Natural killer cell treated with Interleukin-12 subunit alpha and Interleukin-12 subunit beta and Interleukin-15 and Interleukin-18, amount 100 ng/mL, for 72 hours (primary cell): ENCODE measurements around the gene TMEM184C. TPM values are rescaled to one million over a fixed set of nuclear protein-coding genes. Genes with fewer than 3 reads are reported as not detected.
A peak's percentile ranks its signal among the peaks of the same experiment; 100 is the strongest.

ENCODE experiments used
- ATAC-seq, 2 donors: fragments of 150-1000 bp; cut with Tn5 transposase in 1 of 2; sonication (Bioruptor Pico), chemical (Tn5 transposase) in 1 of 2; 2 replicates each; pipeline ENCODE4 v1.10.0; 2021
- DNase-seq: peaks from one replicate; pipeline ENCODE4 v3.0.0; 2022; ENCODE audit warnings: low spot score
- H3K27ac Mint-ChIP-seq, 2 donors: 1 replicate in 1 of 2; 2 replicates in 1 of 2; pipeline ENCODE4 v1.8.0; 2022; ENCODE audit warnings: mixed read lengths in 2 of 2, mild to moderate bottlenecking in 1 of 2, moderate library complexity in 1 of 2
- H3K27me3 Mint-ChIP-seq, 2 donors: 1 replicate in 1 of 2; 2 replicates in 1 of 2; pipeline ENCODE4 v1.8.0; 2022; ENCODE audit warnings: mixed read lengths in 2 of 2
- H3K36me3 Mint-ChIP-seq: one replicate; pipeline ENCODE4 v1.8.0; 2022; ENCODE audit warnings: mixed read lengths
- H3K4me1 Mint-ChIP-seq, 2 donors: 1 replicate in 1 of 2; 2 replicates in 1 of 2; pipeline ENCODE4 v1.8.0; 2022; ENCODE audit warnings: low read depth in 2 of 2, mixed read lengths in 2 of 2, mild to moderate bottlenecking in 1 of 2
- H3K4me3 Mint-ChIP-seq: one replicate; pipeline ENCODE4 v1.8.0; 2022; ENCODE audit warnings: mixed read lengths
- H3K9me3 Mint-ChIP-seq: 2 replicates; pipeline ENCODE4 v1.8.0; 2022; ENCODE audit warnings: mixed read lengths
- total RNA-seq, 2 donors: library from RNA; stranded (reverse); gene quantifications; one replicate each; pipeline ENCODE4 v1.2.3, GENCODE V29; 2022

TMEM184C gene
- total RNA-seq, result 10 to 100 TPM; 17.6 to 27.2 TPM

GRCh38 chr4:147617173-147617840 lies at the start of gene TMEM184C:
Gene TMEM184C (plus strand): TSS chr4:147617397. CDS start chr4:147617957, 560 bp downstream.
- H3K36me3 Mint-ChIP-seq, result peaks cover 11% of the 10 kb centered on the region
- DNase-seq, result peak; percentile 97
- H3K4me1 Mint-ChIP-seq, result peaks cover 23% of the 10 kb centered on the region in 2 donors
- H3K4me3 Mint-ChIP-seq, result peak within 1 kb of the TSS; percentile 95
- peaks cover 2 to 13% of the 10 kb centered on the region in 2 donors for H3K27me3 Mint-ChIP-seq
- H3K9me3 Mint-ChIP-seq, result no peaks in the 10 kb centered on the region
- H3K27ac Mint-ChIP-seq, result peak within 1 kb of the TSS; percentile 80 to 99
- peak; percentile 99 to 100 for ATAC-seq

- Mint-ChIP-seq H3K36me3 (no peaks in the 10 kb centered on the region), H3K4me3 (no peak overlapping the region), H3K4me1 (no peaks in the 10 kb centered on the region), H3K9me3 (no peaks in the 10 kb centered on the region), H3K27ac (no peak overlapping the region), H3K27me3 (peaks cover 18% of the 10 kb centered on the region in 2 donors)
- no peak for ATAC-seq
- no peak for DNase-seq
Measured at GRCh38 chr4:147570616-147571015, 46.6 kb upstream of the TMEM184C start.

- H3K4me3 Mint-ChIP-seq, result no peak overlapping the region
- no peak overlapping the region for H3K27ac Mint-ChIP-seq
- H3K27me3 Mint-ChIP-seq, result peaks cover 18% of the 10 kb centered on the region in 2 donors
- H3K36me3 Mint-ChIP-seq, result no peaks in the 10 kb centered on the region
- DNase-seq (no peak), ATAC-seq (no peak)
- peaks cover 0 to 2% of the 10 kb centered on the region in 2 donors for H3K4me1 Mint-ChIP-seq
- H3K9me3 Mint-ChIP-seq, result no peaks in the 10 kb centered on the region
Measured at GRCh38 chr4:147571036-147571770, 46.0 kb upstream of the TMEM184C start.

- Mint-ChIP-seq H3K27ac (no peak overlapping the region), H3K4me3 (no peak overlapping the region), H3K9me3 (no peaks in the 10 kb centered on the region), H3K36me3 (no peaks in the 10 kb centered on the region), H3K27me3 (no peaks in the 10 kb centered on the region), H3K4me1 (peaks cover 0 to 2% of the 10 kb centered on the region in 2 donors)
- DNase-seq (no peak), ATAC-seq (no peak)
Measured at GRCh38 chr4:147576084-147576483, 41.1 kb upstream of the TMEM184C start.

- H3K27me3 Mint-ChIP-seq, result peaks cover 3 to 4% of the 10 kb centered on the region in 2 donors
- peaks cover 0 to 2% of the 10 kb centered on the region in 2 donors for H3K4me1 Mint-ChIP-seq
- H3K27ac Mint-ChIP-seq, result no peak overlapping the region
- ATAC-seq (no peak), DNase-seq (no peak)
- no peaks in the 10 kb centered on the region for H3K9me3 Mint-ChIP-seq
- no peak overlapping the region for H3K4me3 Mint-ChIP-seq
- no peaks in the 10 kb centered on the region for H3K36me3 Mint-ChIP-seq
Measured at GRCh38 chr4:147578051-147578476, 39.1 kb upstream of the TMEM184C start.

GRCh38 chr4:147578593-147578992 lies 38.6 kb upstream of the TMEM184C start:
- H3K27ac Mint-ChIP-seq, result no peak overlapping the region
- H3K9me3 Mint-ChIP-seq, result no peaks in the 10 kb centered on the region
- H3K4me1 Mint-ChIP-seq, result peaks cover 0 to 2% of the 10 kb centered on the region in 2 donors
- no peak overlapping the region for H3K4me3 Mint-ChIP-seq
- H3K27me3 Mint-ChIP-seq, result peaks cover 4 to 7% of the 10 kb centered on the region in 2 donors
- ATAC-seq, result no peak
- no peaks in the 10 kb centered on the region for H3K36me3 Mint-ChIP-seq
- no peak for DNase-seq

- ATAC-seq (no peak), DNase-seq (no peak)
- H3K36me3 Mint-ChIP-seq, result no peaks in the 10 kb centered on the region
- peaks cover 0 to 2% of the 10 kb centered on the region in 2 donors for H3K4me1 Mint-ChIP-seq
- H3K4me3 Mint-ChIP-seq, result no peak overlapping the region
- H3K27me3 Mint-ChIP-seq, result peaks cover 11 to 24% of the 10 kb centered on the region in 2 donors
- no peaks in the 10 kb centered on the region for H3K9me3 Mint-ChIP-seq
- no peak overlapping the region for H3K27ac Mint-ChIP-seq
Measured at GRCh38 chr4:147580396-147580795, 36.8 kb upstream of the TMEM184C start.

GRCh38 chr4:147581606-147582350 lies 35.4 kb upstream of the TMEM184C start:
- no peak for ATAC-seq
- H3K27me3 Mint-ChIP-seq, result peaks cover 11 to 25% of the 10 kb centered on the region in 2 donors

GRCh38 chr4:147582386-147583060 lies 34.7 kb upstream of the TMEM184C start:
- Mint-ChIP-seq H3K27ac (no peak overlapping the region), H3K9me3 (no peaks in the 10 kb centered on the region), H3K4me3 (no peak overlapping the region), H3K27me3 (peaks cover 11 to 25% of the 10 kb centered on the region in 2 donors), H3K36me3 (no peaks in the 10 kb centered on the region), H3K4me1 (no peaks in the 10 kb centered on the region)
- no peak for DNase-seq
- ATAC-seq, result no peak

More at GRCh38 chr4:147581606-147582350, 35.4 kb upstream of the TMEM184C start:
- no peak overlapping the region for H3K27ac Mint-ChIP-seq
- H3K36me3 Mint-ChIP-seq, result no peaks in the 10 kb centered on the region
- DNase-seq, result no peak
- no peaks in the 10 kb centered on the region for H3K4me1 Mint-ChIP-seq
- no peaks in the 10 kb centered on the region for H3K9me3 Mint-ChIP-seq
- H3K4me3 Mint-ChIP-seq, result no peak overlapping the region

GRCh38 chr4:147583876-147584275 lies 33.3 kb upstream of the TMEM184C start:
- H3K9me3 Mint-ChIP-seq, result no peaks in the 10 kb centered on the region
- DNase-seq (no peak), ATAC-seq (no peak)
- H3K4me3 Mint-ChIP-seq, result no peak overlapping the region
- H3K36me3 Mint-ChIP-seq, result no peaks in the 10 kb centered on the region
- no peaks in the 10 kb centered on the region for H3K4me1 Mint-ChIP-seq
- H3K27me3 Mint-ChIP-seq, result peaks cover 13 to 33% of the 10 kb centered on the region in 2 donors
- no peak overlapping the region for H3K27ac Mint-ChIP-seq

GRCh38 chr4:147586032-147586431 lies 31.2 kb upstream of the TMEM184C start:
- ATAC-seq, result no peak

GRCh38 chr4:147586637-147587036 lies 30.6 kb upstream of the TMEM184C start:
- no peaks in the 10 kb centered on the region for H3K36me3 Mint-ChIP-seq
- peaks cover 13 to 33% of the 10 kb centered on the region in 2 donors for H3K27me3 Mint-ChIP-seq
- H3K4me3 Mint-ChIP-seq, result no peak overlapping the region
- no peaks in the 10 kb centered on the region for H3K4me1 Mint-ChIP-seq
- DNase-seq (no peak), ATAC-seq (no peak)
- H3K9me3 Mint-ChIP-seq, result no peaks in the 10 kb centered on the region
- no peak overlapping the region for H3K27ac Mint-ChIP-seq

More at GRCh38 chr4:147586032-147586431, 31.2 kb upstream of the TMEM184C start:
- Mint-ChIP-seq H3K4me3 (no peak overlapping the region), H3K4me1 (no peaks in the 10 kb centered on the region), H3K36me3 (no peaks in the 10 kb centered on the region), H3K27me3 (peaks cover 13 to 33% of the 10 kb centered on the region in 2 donors), H3K9me3 (no peaks in the 10 kb centered on the region), H3K27ac (no peak overlapping the region)
- DNase-seq, result no peak

GRCh38 chr4:147587041-147587440 lies 30.2 kb upstream of the TMEM184C start:
- no peak for DNase-seq
- H3K27ac Mint-ChIP-seq, result no peak overlapping the region
- ATAC-seq, result no peak

More at GRCh38 chr4:147587041-147587440, 30.2 kb upstream of the TMEM184C start:
- Mint-ChIP-seq H3K9me3 (no peaks in the 10 kb centered on the region), H3K4me1 (no peaks in the 10 kb centered on the region), H3K27me3 (peaks cover 13 to 33% of the 10 kb centered on the region in 2 donors), H3K4me3 (no peak overlapping the region), H3K36me3 (no peaks in the 10 kb centered on the region)
